ENCODE data around the gene NMT1. TPM values are rescaled to one million over a fixed set of nuclear protein-coding genes. Genes with fewer than 3 reads are reported as not detected.

Gene NMT1
- total and polyA plus RNA-seq, 2 experiments from 2014 or later: 95.6 to 298 TPM

DNA sequence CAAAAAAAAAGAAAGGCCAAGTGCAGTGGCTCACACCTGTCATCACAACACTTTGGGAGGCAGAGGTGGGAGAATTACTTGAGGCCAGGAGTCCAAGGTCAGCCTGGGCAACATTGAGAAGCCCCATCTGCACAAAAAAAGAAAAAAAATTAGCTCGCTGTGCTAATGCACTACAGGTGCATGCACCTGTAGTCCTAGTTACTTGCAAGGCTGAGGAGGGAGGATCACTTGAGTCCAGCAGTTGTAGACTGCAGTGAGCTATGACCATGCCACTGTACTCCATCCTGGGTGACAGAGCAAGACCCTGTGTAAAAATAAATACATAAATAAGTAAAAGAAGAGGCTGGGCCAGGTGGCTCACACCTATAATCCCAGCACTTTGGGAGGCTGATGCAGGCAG is 49.4 kb upstream of the NMT1 start:
- peaks cover 10% of the 10 kb centered on the region; the same call in 1 of the 2 replicates for H3K4me1 ChIP-seq (ENCODE audit: insufficient read depth)
- H3K27ac ChIP-seq (ENCODE audit: low read depth): no peak overlapping the region
- H3K27ac Mint-ChIP-seq: no peak overlapping the region
- no peaks in the 10 kb centered on the region for H3K9me3 Mint-ChIP-seq
- no peaks in the 10 kb centered on the region for H3K36me3 Mint-ChIP-seq (ENCODE audit: low read depth)
- no peak overlapping the region for H3K4me3 Mint-ChIP-seq
- H2AFZ ChIP-seq: no peak overlapping the region
- H3K4me1 Mint-ChIP-seq: peaks cover 28% of the 10 kb centered on the region
- H4K20me1 ChIP-seq (replicated peaks; ENCODE audit: insufficient read depth): no peaks in the 10 kb centered on the region
- H3K79me2 ChIP-seq (replicated peaks; ENCODE audit: insufficient read depth): no peaks in the 10 kb centered on the region
- TF ChIP-seq, protein P1, sequence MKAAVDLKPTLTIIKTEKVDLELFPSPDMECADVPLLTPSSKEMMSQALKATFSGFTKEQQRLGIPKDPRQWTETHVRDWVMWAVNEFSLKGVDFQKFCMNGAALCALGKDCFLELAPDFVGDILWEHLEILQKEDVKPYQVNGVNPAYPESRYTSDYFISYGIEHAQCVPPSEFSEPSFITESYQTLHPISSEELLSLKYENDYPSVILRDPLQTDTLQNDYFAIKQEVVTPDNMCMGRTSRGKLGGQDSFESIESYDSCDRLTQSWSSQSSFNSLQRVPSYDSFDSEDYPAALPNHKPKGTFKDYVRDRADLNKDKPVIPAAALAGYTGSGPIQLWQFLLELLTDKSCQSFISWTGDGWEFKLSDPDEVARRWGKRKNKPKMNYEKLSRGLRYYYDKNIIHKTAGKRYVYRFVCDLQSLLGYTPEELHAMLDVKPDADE (IDR thresholded peaks at IDR 0.05): no peak
- TF ChIP-seq, protein P2, sequence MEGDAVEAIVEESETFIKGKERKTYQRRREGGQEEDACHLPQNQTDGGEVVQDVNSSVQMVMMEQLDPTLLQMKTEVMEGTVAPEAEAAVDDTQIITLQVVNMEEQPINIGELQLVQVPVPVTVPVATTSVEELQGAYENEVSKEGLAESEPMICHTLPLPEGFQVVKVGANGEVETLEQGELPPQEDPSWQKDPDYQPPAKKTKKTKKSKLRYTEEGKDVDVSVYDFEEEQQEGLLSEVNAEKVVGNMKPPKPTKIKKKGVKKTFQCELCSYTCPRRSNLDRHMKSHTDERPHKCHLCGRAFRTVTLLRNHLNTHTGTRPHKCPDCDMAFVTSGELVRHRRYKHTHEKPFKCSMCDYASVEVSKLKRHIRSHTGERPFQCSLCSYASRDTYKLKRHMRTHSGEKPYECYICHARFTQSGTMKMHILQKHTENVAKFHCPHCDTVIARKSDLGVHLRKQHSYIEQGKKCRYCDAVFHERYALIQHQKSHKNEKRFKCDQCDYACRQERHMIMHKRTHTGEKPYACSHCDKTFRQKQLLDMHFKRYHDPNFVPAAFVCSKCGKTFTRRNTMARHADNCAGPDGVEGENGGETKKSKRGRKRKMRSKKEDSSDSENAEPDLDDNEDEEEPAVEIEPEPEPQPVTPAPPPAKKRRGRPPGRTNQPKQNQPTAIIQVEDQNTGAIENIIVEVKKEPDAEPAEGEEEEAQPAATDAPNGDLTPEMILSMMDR (conservative IDR thresholded peaks at IDR 0.05; ENCODE audit: low read depth in 2 of 2): no peak
- TF ChIP-seq, protein P3, sequence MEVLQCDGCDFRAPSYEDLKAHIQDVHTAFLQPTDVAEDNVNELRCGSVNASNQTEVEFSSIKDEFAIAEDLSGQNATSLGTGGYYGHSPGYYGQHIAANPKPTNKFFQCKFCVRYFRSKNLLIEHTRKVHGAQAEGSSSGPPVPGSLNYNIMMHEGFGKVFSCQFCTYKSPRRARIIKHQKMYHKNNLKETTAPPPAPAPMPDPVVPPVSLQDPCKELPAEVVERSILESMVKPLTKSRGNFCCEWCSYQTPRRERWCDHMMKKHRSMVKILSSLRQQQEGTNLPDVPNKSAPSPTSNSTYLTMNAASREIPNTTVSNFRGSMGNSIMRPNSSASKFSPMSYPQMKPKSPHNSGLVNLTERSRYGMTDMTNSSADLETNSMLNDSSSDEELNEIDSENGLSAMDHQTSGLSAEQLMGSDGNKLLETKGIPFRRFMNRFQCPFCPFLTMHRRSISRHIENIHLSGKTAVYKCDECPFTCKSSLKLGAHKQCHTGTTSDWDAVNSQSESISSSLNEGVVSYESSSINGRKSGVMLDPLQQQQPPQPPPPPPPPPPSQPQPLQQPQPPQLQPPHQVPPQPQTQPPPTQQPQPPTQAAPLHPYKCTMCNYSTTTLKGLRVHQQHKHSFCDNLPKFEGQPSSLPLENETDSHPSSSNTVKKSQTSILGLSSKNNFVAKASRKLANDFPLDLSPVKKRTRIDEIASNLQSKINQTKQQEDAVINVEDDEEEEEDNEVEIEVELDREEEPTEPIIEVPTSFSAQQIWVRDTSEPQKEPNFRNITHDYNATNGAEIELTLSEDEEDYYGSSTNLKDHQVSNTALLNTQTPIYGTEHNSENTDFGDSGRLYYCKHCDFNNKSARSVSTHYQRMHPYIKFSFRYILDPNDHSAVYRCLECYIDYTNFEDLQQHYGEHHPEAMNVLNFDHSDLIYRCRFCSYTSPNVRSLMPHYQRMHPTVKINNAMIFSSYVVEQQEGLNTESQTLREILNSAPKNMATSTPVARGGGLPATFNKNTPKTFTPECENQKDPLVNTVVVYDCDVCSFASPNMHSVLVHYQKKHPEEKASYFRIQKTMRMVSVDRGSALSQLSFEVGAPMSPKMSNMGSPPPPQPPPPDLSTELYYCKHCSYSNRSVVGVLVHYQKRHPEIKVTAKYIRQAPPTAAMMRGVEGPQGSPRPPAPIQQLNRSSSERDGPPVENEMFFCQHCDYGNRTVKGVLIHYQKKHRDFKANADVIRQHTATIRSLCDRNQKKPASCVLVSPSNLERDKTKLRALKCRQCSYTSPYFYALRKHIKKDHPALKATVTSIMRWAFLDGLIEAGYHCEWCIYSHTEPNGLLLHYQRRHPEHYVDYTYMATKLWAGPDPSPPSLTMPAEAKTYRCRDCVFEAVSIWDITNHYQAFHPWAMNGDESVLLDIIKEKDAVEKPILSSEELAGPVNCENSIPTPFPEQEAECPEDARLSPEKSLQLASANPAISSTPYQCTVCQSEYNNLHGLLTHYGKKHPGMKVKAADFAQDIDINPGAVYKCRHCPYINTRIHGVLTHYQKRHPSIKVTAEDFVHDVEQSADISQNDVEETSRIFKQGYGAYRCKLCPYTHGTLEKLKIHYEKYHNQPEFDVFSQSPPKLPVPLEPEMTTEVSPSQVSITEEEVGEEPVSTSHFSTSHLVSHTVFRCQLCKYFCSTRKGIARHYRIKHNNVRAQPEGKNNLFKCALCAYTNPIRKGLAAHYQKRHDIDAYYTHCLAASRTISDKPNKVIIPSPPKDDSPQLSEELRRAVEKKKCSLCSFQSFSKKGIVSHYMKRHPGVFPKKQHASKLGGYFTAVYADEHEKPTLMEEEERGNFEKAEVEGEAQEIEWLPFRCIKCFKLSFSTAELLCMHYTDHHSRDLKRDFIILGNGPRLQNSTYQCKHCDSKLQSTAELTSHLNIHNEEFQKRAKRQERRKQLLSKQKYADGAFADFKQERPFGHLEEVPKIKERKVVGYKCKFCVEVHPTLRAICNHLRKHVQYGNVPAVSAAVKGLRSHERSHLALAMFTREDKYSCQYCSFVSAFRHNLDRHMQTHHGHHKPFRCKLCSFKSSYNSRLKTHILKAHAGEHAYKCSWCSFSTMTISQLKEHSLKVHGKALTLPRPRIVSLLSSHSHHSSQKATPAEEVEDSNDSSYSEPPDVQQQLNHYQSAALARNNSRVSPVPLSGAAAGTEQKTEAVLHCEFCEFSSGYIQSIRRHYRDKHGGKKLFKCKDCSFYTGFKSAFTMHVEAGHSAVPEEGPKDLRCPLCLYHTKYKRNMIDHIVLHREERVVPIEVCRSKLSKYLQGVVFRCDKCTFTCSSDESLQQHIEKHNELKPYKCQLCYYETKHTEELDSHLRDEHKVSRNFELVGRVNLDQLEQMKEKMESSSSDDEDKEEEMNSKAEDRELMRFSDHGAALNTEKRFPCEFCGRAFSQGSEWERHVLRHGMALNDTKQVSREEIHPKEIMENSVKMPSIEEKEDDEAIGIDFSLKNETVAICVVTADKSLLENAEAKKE (CRISPR knock-in tag; IDR thresholded peaks at IDR 0.05): no peak
- TF ChIP-seq, protein P4, sequence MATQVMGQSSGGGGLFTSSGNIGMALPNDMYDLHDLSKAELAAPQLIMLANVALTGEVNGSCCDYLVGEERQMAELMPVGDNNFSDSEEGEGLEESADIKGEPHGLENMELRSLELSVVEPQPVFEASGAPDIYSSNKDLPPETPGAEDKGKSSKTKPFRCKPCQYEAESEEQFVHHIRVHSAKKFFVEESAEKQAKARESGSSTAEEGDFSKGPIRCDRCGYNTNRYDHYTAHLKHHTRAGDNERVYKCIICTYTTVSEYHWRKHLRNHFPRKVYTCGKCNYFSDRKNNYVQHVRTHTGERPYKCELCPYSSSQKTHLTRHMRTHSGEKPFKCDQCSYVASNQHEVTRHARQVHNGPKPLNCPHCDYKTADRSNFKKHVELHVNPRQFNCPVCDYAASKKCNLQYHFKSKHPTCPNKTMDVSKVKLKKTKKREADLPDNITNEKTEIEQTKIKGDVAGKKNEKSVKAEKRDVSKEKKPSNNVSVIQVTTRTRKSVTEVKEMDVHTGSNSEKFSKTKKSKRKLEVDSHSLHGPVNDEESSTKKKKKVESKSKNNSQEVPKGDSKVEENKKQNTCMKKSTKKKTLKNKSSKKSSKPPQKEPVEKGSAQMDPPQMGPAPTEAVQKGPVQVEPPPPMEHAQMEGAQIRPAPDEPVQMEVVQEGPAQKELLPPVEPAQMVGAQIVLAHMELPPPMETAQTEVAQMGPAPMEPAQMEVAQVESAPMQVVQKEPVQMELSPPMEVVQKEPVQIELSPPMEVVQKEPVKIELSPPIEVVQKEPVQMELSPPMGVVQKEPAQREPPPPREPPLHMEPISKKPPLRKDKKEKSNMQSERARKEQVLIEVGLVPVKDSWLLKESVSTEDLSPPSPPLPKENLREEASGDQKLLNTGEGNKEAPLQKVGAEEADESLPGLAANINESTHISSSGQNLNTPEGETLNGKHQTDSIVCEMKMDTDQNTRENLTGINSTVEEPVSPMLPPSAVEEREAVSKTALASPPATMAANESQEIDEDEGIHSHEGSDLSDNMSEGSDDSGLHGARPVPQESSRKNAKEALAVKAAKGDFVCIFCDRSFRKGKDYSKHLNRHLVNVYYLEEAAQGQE (IDR thresholded peaks at IDR 0.05; ENCODE audit: unreplicated experiment): no peak
- TF ChIP-seq JUNB (IDR thresholded peaks at IDR 0.05; ENCODE audit: unreplicated experiment) (no peak), POLR2AphosphoS5 (IDR thresholded peaks at IDR 0.05; ENCODE audit: low read depth) (no peak), STAT1 (IDR thresholded peaks at IDR 0.05; ENCODE audit: unreplicated experiment) (no peak), CREB1 (CRISPR knock-in tag; IDR thresholded peaks at IDR 0.05; ENCODE audit: low read depth) (no peak), ZNF114 (CRISPR knock-in tag; IDR thresholded peaks at IDR 0.05) (no peak), EZH2phosphoT487 (IDR thresholded peaks at IDR 0.05; ENCODE audit: unreplicated experiment) (no peak)
- H3K4me3 ChIP-seq: no peak overlapping the region
- no peaks in the 10 kb centered on the region for H3K27me3 ChIP-seq (ENCODE audit: insufficient read depth)
- ATAC-seq: no peak
- H3K4me2 ChIP-seq: no peak overlapping the region
- H3K9me2 ChIP-seq (ENCODE audit: insufficient read depth): no peaks in the 10 kb centered on the region
- H3F3A ChIP-seq (replicated peaks; ENCODE audit: low read depth): no peaks in the 10 kb centered on the region
- H3K36me3 ChIP-seq (ENCODE audit: insufficient read depth): no peaks in the 10 kb centered on the region
- peaks cover 18% of the 10 kb centered on the region for H3K27me3 Mint-ChIP-seq (ENCODE audit: insufficient read depth, low read depth, poor library complexity)
- DNase-seq (ENCODE audit: low spot score): no peak
